Epithelial cell of proximal tubule (primary cell): ENCODE results near the gene GSTO2. TPM values are rescaled to one million over a fixed set of nuclear protein-coding genes. Genes with fewer than 3 reads are reported as not detected.

ENCODE experiments used
- DNase-seq: peaks from one replicate; pipeline ENCODE4 v3.0.0-alpha.2; 2011; ENCODE audit warnings: low read depth
- H3K4me3 ChIP-seq: 2 replicates; pipeline ENCODE4 v1.5.1; 2011; ENCODE audit warnings: low read depth, mild to moderate bottlenecking, low read length
- CTCF ChIP-seq: conservative IDR thresholded peaks from 2 replicates; pipeline ENCODE4 v1.5.1; 2012; ENCODE audit warnings: low read depth, mild to moderate bottlenecking, low read length
- total RNA-seq: library from RNA; depleted of rRNA; stranded (reverse); fragments of >200 nt; gene quantifications from 2 replicates; pipeline ENCODE4 v1.2.3, GENCODE V29; 2015

The GSTO2 gene
- total RNA-seq, 1 donor from 2014 or later = 9.5 TPM

GRCh38 chr10:104273286-104273685 is 4.3 kb downstream of the GSTO2 start:
- no peak for DNase-seq
- no peak overlapping the region for H3K4me3 ChIP-seq
- TF ChIP-seq CTCF = no peak

GRCh38 chr10:104273899-104274575 is 5.1 kb downstream of the GSTO2 start:
- H3K4me3 ChIP-seq = no peak overlapping the region
- no peak for DNase-seq
- no peak for TF ChIP-seq CTCF

DNA sequence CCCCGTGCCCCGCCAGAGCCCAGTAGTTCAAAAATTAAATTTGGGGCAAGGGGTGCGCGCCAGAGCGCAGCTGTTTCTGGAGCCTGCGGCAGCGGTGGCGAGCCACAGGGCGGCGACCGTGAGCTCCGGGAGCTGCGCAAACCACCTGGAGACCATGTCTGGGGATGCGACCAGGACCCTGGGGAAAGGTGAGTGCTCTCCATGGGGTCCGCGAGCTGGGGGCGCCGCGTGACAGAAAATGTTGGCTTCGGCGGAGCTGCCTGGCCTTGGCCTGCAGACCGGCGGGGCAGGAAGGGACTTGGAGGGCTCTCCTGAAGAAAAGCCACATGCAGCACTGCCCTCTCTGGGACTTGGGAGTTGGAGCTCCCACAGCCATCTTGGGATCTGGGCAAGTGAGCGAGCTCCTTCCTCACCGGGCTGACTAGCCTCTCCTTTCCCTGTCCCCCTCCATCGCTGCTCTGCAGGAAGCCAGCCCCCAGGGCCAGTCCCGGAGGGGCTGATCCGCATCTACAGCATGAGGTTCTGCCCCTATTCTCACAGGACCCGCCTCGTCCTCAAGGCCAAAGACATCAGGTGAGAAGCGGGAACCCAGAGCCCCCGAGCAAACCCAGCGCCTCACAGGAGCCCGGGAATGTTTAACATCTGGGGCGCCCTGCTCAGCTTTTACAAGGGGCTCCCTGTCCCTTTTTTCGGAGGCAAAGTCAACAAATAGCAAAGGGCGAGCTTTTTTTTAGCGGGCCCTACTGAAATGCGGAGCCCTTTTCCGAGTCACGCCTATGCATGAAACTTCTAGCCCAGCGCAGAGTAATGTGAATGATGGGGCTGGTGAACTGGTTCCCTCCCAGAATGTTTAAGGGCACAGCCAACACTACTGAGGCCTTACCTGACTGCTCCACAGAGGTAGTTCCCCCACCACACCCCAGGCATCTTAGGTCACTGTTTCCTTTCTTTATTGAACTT is 6.1 kb downstream of the GSTO2 start:
- peak overlapping the region; percentile 64 for H3K4me3 ChIP-seq
- DNase-seq = no peak
- peak; percentile 82 for TF ChIP-seq CTCF

DNA sequence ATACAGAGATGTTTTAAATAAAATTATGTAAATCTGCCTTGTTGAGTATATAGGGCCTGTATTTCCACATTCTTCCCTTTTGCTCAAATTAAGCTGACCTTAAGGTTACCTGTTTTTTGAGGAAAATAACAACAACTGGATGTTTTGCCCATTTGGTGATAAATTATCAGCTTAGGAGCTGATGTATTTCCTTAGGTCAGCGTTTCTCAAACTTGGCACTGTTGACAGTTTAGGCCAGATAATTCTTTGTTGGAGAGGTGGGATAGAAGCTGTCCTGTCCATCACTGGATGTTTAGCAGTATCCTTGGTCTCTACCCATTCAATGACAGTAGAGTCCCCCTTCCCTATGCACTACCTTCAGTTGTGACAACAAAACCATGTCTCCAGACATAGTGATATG is 7.2 kb downstream of the GSTO2 start:
- no peak for TF ChIP-seq CTCF
- H3K4me3 ChIP-seq = no peak overlapping the region
- DNase-seq = no peak

DNA sequence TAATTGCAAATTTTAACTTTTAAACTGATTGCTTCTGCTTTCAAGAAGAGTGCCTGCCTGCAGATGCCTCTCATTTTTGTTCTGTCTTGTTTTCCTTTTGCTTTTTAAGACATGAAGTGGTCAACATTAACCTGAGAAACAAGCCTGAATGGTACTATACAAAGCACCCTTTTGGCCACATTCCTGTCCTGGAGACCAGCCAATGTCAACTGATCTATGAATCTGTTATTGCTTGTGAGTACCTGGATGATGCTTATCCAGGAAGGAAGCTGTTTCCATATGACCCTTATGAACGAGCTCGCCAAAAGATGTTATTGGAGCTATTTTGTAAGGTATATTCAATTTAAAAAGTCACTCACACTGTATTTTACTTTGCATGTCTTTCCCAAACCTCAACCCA is 8.8 kb downstream of the GSTO2 start:
- no peak for DNase-seq
- H3K4me3 ChIP-seq = no peak overlapping the region
- no peak for TF ChIP-seq CTCF

- H3K4me3 ChIP-seq = no peak overlapping the region
- TF ChIP-seq CTCF = no peak
Measured at GRCh38 chr10:104279550-104280259, 10.7 kb downstream of the GSTO2 start.

More at GRCh38 chr10:104279550-104280259, 10.7 kb downstream of the GSTO2 start:
- no peak for DNase-seq
